HepG2 (cell line): Measurements from ENCODE around the gene ENTREP3. TPM values are rescaled to one million over a fixed set of nuclear protein-coding genes. Genes with fewer than 3 reads are reported as not detected.

Source experiments
- DR1 ChIP-seq: sonication (generic); formaldehyde crosslinking; IDR thresholded peaks from 2 replicates; pipeline ENCODE4 v1.8.0; 2021; ENCODE audit warnings: mild to moderate bottlenecking, missing genetic modification reagents, inconsistent platforms
- ELF1 ChIP-seq: sonication (generic); formaldehyde crosslinking; IDR thresholded peaks from 2 replicates; pipeline ENCODE4 v1.4.0; 2020; ENCODE audit warnings: missing genetic modification reagents
- ESRRA ChIP-seq: sonication (generic); formaldehyde crosslinking; IDR thresholded peaks from 2 replicates; pipeline ENCODE4 v1.5.1; 2020; ENCODE audit warnings: mild to moderate bottlenecking, low read depth, missing genetic modification reagents
- HDAC6 ChIP-seq: fragments of 200-600 bp; sonication (generic); IDR thresholded peaks from 2 replicates; pipeline ENCODE4 v1.7.0; 2017; ENCODE audit warnings: mild to moderate bottlenecking, antibody characterized with exemption, low read length, low read depth
- HNF4G ChIP-seq, 2 experiments: sonication (generic) in 1 of 2; formaldehyde crosslinking in 1 of 2; IDR thresholded peaks; 2 replicates each; pipeline versions ENCODE4 v1.4.0 to v1.6.1; 2011 to 2020; ENCODE audit warnings: borderline replicate concordance in 2 of 2, low read depth in 2 of 2, mild to moderate bottlenecking in 2 of 2, low read length in 1 of 2, missing genetic modification reagents in 1 of 2, moderate library complexity in 1 of 2
- NCOA1 ChIP-seq: sonication (generic); formaldehyde crosslinking; IDR thresholded peaks from 2 replicates; pipeline ENCODE4 v1.9.0; 2021; ENCODE audit warnings: missing genetic modification reagents
- ZBTB3 ChIP-seq: sonication (generic); formaldehyde crosslinking; IDR thresholded peaks from 2 replicates; pipeline ENCODE4 v1.4.0; 2020; ENCODE audit warnings: low read depth, mild to moderate bottlenecking, moderate library complexity, missing genetic modification reagents, borderline replicate concordance
- ZFP82 ChIP-seq: sonication (generic); formaldehyde crosslinking; IDR thresholded peaks from 2 replicates; pipeline ENCODE4 v1.5.1; 2020; ENCODE audit warnings: mild to moderate bottlenecking, missing genetic modification reagents, borderline replicate concordance
- ZNF263 ChIP-seq: sonication (generic); formaldehyde crosslinking; IDR thresholded peaks from 2 replicates; pipeline ENCODE4 v1.4.0; 2020; ENCODE audit warnings: missing genetic modification reagents
- ZNF629 ChIP-seq: sonication (generic); formaldehyde crosslinking; conservative IDR thresholded peaks from 2 replicates; pipeline ENCODE4 v1.5.0; 2020; ENCODE audit warnings: missing genetic modification reagents
- ZNF746 ChIP-seq: sonication (generic); formaldehyde crosslinking; IDR thresholded peaks from 2 replicates; pipeline ENCODE4 v1.8.0; 2022; ENCODE audit warnings: mild to moderate bottlenecking, missing genetic modification reagents
- ZSCAN21 ChIP-seq: sonication (generic); formaldehyde crosslinking; IDR thresholded peaks from 2 replicates; pipeline ENCODE4 v1.8.0; 2022; ENCODE audit warnings: mild to moderate bottlenecking, missing genetic modification reagents, moderate library complexity, borderline replicate concordance
- polyA plus RNA-seq, 8 experiments: library from polyadenylated mRNA; depleted of rRNA in 3 of 8; stranded (reverse) in 7 of 8; unstranded in 1 of 8; fragments of >200 nt; fragmentation: Illumina TruSeq in 4 of 8; extraction: Trizol in 4 of 8; gene quantifications; 2 replicates each; pipeline versions ENCODE4 v1.2.1 to v1.2.3, GENCODE V29; 2011 to 2016; ENCODE audit warnings: low read depth in 4 of 8, missing spikeins in 1 of 8, mixed read lengths in 1 of 8; ENCODE audit not compliant: insufficient read depth in 1 of 8
- total RNA-seq, 5 experiments: library from RNA; depleted of rRNA; stranded (reverse); fragments of >200 nt; fragmentation: Illumina TruSeq; extraction: Trizol; gene quantifications; 2 replicates each; pipeline ENCODE4 v1.2.3, GENCODE V29; 2016; ENCODE audit warnings: low read depth in 1 of 5
- TF ChIP-seq, protein P1 (sequence below): sonication (generic); formaldehyde crosslinking; IDR thresholded peaks from 2 replicates; pipeline ENCODE4 v1.9.0; 2021; ENCODE audit warnings: mild to moderate bottlenecking, missing genetic modification reagents
- TF ChIP-seq, protein P2 (sequence below): sonication (generic); formaldehyde crosslinking; IDR thresholded peaks from 2 replicates; pipeline ENCODE4 v1.5.1; 2020; ENCODE audit warnings: mild to moderate bottlenecking, moderate library complexity, missing genetic modification reagents
- TF ChIP-seq, protein P3 (sequence below): sonication (generic); formaldehyde crosslinking; IDR thresholded peaks from 2 replicates; pipeline ENCODE4 v1.4.0; 2020; ENCODE audit warnings: mild to moderate bottlenecking, missing genetic modification reagents
- TF ChIP-seq, protein P4 (sequence below): sonication (generic); formaldehyde crosslinking; IDR thresholded peaks from 2 replicates; pipeline ENCODE4 v1.4.0; 2020; ENCODE audit warnings: missing genetic modification reagents, borderline replicate concordance

ENTREP3 gene
- total and polyA plus RNA-seq, 2 of the 13 experiments (the other 11 are each of a cell fraction or from before 2014, with no cell fraction given): 4.1 to 9.9 TPM

DNA sequence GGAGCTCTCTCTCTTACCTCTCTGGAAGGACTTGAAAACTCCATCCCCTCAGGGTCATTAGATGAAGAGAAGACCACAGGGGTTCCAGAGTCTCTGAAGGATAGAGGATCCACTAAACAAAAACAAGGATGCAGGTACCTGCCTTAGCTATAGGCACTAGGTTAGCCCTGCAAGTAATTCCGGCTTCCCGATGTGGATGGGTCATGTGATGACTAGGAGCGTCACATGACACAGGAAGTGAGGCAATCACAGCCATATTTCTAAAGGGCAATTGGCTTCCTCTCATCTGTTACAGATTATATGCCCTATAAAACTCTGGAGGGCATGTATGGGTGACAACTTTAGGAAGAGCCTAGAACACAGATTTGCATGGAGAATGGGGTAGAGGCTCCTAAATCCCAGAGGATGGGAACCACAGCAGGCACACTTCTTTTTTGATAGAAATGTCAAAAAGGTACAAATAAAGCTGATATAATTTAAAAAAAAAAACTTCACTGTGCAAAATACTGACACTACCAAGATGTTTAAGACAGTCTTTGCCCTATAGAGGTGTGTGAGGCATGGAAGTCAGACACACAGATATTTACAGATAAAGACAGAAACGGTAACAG lies 14.1 kb downstream of the ENTREP3 start (continued):
- TF ChIP-seq, protein P1, sequence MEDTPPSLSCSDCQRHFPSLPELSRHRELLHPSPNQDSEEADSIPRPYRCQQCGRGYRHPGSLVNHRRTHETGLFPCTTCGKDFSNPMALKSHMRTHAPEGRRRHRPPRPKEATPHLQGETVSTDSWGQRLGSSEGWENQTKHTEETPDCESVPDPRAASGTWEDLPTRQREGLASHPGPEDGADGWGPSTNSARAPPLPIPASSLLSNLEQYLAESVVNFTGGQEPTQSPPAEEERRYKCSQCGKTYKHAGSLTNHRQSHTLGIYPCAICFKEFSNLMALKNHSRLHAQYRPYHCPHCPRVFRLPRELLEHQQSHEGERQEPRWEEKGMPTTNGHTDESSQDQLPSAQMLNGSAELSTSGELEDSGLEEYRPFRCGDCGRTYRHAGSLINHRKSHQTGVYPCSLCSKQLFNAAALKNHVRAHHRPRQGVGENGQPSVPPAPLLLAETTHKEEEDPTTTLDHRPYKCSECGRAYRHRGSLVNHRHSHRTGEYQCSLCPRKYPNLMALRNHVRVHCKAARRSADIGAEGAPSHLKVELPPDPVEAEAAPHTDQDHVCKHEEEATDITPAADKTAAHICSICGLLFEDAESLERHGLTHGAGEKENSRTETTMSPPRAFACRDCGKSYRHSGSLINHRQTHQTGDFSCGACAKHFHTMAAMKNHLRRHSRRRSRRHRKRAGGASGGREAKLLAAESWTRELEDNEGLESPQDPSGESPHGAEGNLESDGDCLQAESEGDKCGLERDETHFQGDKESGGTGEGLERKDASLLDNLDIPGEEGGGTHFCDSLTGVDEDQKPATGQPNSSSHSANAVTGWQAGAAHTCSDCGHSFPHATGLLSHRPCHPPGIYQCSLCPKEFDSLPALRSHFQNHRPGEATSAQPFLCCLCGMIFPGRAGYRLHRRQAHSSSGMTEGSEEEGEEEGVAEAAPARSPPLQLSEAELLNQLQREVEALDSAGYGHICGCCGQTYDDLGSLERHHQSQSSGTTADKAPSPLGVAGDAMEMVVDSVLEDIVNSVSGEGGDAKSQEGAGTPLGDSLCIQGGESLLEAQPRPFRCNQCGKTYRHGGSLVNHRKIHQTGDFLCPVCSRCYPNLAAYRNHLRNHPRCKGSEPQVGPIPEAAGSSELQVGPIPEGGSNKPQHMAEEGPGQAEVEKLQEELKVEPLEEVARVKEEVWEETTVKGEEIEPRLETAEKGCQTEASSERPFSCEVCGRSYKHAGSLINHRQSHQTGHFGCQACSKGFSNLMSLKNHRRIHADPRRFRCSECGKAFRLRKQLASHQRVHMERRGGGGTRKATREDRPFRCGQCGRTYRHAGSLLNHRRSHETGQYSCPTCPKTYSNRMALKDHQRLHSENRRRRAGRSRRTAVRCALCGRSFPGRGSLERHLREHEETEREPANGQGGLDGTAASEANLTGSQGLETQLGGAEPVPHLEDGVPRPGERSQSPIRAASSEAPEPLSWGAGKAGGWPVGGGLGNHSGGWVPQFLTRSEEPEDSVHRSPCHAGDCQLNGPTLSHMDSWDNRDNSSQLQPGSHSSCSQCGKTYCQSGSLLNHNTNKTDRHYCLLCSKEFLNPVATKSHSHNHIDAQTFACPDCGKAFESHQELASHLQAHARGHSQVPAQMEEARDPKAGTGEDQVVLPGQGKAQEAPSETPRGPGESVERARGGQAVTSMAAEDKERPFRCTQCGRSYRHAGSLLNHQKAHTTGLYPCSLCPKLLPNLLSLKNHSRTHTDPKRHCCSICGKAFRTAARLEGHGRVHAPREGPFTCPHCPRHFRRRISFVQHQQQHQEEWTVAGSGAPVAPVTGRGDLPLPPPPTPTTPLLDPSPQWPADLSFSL (CRISPR knock-in tag): no peak
- TF ChIP-seq HNF4G (IDR thresholded peaks at IDR 0.05; ENCODE audit: borderline replicate concordance, low read depth, low read length) (no peak), HNF4G (CRISPR knock-in tag; IDR thresholded peaks at IDR 0.05; ENCODE audit: borderline replicate concordance, low read depth) (no peak), NCOA1 (CRISPR knock-in tag) (no peak), ZFP82 (CRISPR knock-in tag) (no peak), ESRRA (CRISPR knock-in tag) (no peak), ZSCAN21 (CRISPR knock-in tag) (no peak), ZNF629 (no peak), ZBTB3 (no peak), DR1 (CRISPR knock-in tag) (no peak), ZNF263 (no peak), ELF1 (peak; percentile 96), HDAC6 (no peak), ZNF746 (no peak)
- TF ChIP-seq, protein P2, sequence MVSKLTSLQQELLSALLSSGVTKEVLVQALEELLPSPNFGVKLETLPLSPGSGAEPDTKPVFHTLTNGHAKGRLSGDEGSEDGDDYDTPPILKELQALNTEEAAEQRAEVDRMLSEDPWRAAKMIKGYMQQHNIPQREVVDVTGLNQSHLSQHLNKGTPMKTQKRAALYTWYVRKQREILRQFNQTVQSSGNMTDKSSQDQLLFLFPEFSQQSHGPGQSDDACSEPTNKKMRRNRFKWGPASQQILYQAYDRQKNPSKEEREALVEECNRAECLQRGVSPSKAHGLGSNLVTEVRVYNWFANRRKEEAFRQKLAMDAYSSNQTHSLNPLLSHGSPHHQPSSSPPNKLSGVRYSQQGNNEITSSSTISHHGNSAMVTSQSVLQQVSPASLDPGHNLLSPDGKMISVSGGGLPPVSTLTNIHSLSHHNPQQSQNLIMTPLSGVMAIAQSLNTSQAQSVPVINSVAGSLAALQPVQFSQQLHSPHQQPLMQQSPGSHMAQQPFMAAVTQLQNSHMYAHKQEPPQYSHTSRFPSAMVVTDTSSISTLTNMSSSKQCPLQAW (CRISPR knock-in tag): no peak; the same call in 1 of the 2 replicates
- TF ChIP-seq, protein P3, sequence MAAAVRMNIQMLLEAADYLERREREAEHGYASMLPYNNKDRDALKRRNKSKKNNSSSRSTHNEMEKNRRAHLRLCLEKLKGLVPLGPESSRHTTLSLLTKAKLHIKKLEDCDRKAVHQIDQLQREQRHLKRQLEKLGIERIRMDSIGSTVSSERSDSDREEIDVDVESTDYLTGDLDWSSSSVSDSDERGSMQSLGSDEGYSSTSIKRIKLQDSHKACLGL (CRISPR knock-in tag): no peak
- TF ChIP-seq, protein P4, sequence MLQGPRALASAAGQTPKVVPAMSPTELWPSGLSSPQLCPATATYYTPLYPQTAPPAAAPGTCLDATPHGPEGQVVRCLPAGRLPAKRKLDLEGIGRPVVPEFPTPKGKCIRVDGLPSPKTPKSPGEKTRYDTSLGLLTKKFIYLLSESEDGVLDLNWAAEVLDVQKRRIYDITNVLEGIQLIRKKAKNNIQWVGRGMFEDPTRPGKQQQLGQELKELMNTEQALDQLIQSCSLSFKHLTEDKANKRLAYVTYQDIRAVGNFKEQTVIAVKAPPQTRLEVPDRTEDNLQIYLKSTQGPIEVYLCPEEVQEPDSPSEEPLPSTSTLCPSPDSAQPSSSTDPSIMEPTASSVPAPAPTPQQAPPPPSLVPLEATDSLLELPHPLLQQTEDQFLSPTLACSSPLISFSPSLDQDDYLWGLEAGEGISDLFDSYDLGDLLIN (CRISPR knock-in tag): no peak
